ENCODE results near the gene CHMP6. TPM values are rescaled to one million over a fixed set of nuclear protein-coding genes. Genes with fewer than 3 reads are reported as not detected.

CHMP6 gene
- total RNA-seq, 1 donor from 2014 or later, result 15.9 TPM

GRCh38 chr17:80998748-80999535 lies 7.3 kb downstream of the CHMP6 start:
- intact Hi-C loops (cut with micrococcal nuclease), result no loop called here
- Histone ChIP-seq H3K9me3 (replicated peaks) (no peaks in the 10 kb centered on the region), H3K4me3 (no peak overlapping the region), H3K36me3 (peaks cover 54% of the 10 kb centered on the region), H3K27ac (replicated peaks) (no peak overlapping the region), H3K4me1 (peaks cover 41% of the 10 kb centered on the region), H3K27me3 (ENCODE audit: low read depth) (peaks cover 12% of the 10 kb centered on the region)
- TF ChIP-seq, protein P1, sequence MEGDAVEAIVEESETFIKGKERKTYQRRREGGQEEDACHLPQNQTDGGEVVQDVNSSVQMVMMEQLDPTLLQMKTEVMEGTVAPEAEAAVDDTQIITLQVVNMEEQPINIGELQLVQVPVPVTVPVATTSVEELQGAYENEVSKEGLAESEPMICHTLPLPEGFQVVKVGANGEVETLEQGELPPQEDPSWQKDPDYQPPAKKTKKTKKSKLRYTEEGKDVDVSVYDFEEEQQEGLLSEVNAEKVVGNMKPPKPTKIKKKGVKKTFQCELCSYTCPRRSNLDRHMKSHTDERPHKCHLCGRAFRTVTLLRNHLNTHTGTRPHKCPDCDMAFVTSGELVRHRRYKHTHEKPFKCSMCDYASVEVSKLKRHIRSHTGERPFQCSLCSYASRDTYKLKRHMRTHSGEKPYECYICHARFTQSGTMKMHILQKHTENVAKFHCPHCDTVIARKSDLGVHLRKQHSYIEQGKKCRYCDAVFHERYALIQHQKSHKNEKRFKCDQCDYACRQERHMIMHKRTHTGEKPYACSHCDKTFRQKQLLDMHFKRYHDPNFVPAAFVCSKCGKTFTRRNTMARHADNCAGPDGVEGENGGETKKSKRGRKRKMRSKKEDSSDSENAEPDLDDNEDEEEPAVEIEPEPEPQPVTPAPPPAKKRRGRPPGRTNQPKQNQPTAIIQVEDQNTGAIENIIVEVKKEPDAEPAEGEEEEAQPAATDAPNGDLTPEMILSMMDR (IDR thresholded peaks at IDR 0.05; ENCODE audit: borderline replicate concordance), result no peak
- no peak for DNase-seq

GRCh38 chr17:80999536-81000333 lies 8.1 kb downstream of the CHMP6 start:
- Histone ChIP-seq H3K27ac (replicated peaks) (no peak overlapping the region), H3K4me1 (peaks cover 44% of the 10 kb centered on the region), H3K36me3 (peaks cover 54% of the 10 kb centered on the region), H3K9me3 (replicated peaks) (no peaks in the 10 kb centered on the region), H3K27me3 (ENCODE audit: low read depth) (peaks cover 20% of the 10 kb centered on the region), H3K4me3 (no peak overlapping the region)
- DNase-seq, result no peak
- TF ChIP-seq, protein P1 (IDR thresholded peaks at IDR 0.05; ENCODE audit: borderline replicate concordance), result no peak
- intact Hi-C loops (cut with micrococcal nuclease), result no loop called here

DNA sequence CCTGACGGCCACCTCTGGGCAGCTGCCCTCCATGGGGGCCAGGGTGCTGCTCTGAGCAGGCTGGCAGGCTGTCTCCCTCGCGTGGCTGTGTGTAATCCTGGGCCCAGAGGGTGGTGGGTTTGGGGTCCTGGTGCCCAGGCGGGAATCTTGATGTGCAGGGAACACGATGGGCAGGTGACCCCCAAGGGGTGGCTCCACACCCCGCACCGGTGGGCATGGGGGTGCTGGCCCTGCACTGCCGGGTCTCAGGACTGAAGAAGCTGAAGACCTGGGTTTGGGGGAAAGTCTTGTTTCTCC lies 8.6 kb downstream of the CHMP6 start:
- intact Hi-C loops (cut with micrococcal nuclease), result no loop called here
- Histone ChIP-seq H3K4me1 (peaks cover 44% of the 10 kb centered on the region), H3K27ac (replicated peaks) (no peak overlapping the region), H3K9me3 (replicated peaks) (no peaks in the 10 kb centered on the region), H3K4me3 (no peak overlapping the region), H3K36me3 (peaks cover 49% of the 10 kb centered on the region), H3K27me3 (ENCODE audit: low read depth) (peaks cover 26% of the 10 kb centered on the region)
- no peak for DNase-seq
- TF ChIP-seq, protein P1 (IDR thresholded peaks at IDR 0.05; ENCODE audit: borderline replicate concordance), result no peak

DNA sequence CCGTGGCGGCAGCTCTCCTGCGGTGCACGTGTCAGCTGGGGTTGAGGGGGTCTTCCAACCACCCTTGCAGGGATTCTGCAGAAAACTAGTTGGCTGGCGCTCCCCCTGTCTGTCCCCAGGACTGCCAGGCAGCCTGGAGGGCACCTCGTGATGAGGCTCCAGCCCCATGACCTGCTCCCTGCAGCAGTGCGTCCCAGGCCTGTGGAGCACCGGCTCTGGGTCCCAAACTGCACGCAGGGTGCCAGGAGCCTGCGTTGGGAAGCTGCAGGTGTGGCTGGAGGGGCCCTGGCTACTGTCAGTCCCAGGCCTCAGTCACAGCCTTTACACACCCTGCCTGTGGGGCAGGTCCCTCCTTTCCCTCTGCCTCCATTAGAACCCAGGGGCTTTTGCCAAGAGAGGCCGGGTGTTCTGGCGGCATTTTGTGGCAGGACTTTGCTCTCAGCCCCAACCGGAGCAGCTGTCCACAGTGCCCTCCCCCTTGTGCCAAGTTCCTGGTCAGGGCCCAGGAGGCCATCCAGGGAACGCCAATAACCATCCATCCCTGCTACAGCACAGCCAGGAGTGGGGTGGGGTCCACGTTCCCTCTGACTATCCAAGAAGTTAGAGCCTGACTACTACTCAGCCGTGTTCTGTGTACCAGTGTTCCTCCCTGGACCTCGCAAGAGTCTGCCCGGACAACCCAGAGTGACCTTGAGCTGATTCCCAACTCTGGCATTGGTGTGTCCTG lies 9.2 kb downstream of the CHMP6 start:
- H3K27ac ChIP-seq (replicated peaks), result no peak overlapping the region
- no peak overlapping the region for H3K4me3 ChIP-seq
- no peak for DNase-seq
- intact Hi-C loops (cut with micrococcal nuclease), result no loop called here
- H3K9me3 ChIP-seq (replicated peaks), result no peaks in the 10 kb centered on the region
- peaks cover 44% of the 10 kb centered on the region for H3K36me3 ChIP-seq
- peaks cover 31% of the 10 kb centered on the region for H3K27me3 ChIP-seq (ENCODE audit: low read depth)
- TF ChIP-seq, protein P1 (IDR thresholded peaks at IDR 0.05; ENCODE audit: borderline replicate concordance), result no peak
- H3K4me1 ChIP-seq, result peaks cover 44% of the 10 kb centered on the region

DNA sequence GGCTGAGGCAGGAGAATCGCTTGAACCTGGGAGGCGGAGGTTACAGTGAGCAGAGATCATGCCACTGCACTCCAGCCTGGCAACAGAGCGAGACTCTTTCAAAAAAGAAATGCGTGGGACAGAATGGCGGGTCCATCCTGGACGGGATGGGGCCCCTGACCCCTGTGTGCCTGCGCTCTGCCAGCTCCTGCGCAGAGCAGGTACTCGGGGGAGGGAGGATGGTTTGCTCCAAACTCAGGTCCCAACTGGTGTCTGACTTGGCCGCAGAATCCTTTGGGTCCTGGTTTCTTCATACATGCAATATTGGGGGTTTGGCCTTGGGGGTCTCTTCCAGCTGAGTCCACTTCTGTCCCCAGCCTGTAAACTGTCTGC lies 10.4 kb downstream of the CHMP6 start:
- no peak for DNase-seq
- TF ChIP-seq, protein P1 (IDR thresholded peaks at IDR 0.05; ENCODE audit: borderline replicate concordance), result no peak

More for the DNA sequence above, 10.4 kb downstream of the CHMP6 start:
- Histone ChIP-seq H3K36me3 (peaks cover 32% of the 10 kb centered on the region), H3K9me3 (replicated peaks) (no peaks in the 10 kb centered on the region), H3K4me1 (peaks cover 44% of the 10 kb centered on the region), H3K4me3 (no peak overlapping the region), H3K27ac (replicated peaks) (no peak overlapping the region), H3K27me3 (ENCODE audit: low read depth) (peaks cover 36% of the 10 kb centered on the region)
- intact Hi-C loops (cut with micrococcal nuclease), result no loop called here
